GM19023 (cell line): ENCODE data around the gene CCDC83.
"Not testable (repeated sequence)": the region's sequence is repeated elsewhere in the genome, so short reads cannot be mapped to it uniquely, and the experiment has no call there.

Experiments
- ATAC-seq: cut with Tn5 transposase; IDR thresholded peaks from one replicate; pipeline ENCODE4 v1.9.1; 2021; ENCODE audit warnings: mild to moderate bottlenecking, moderate library complexity; ENCODE audit not compliant: unreplicated experiment

Gene CCDC83

GRCh38 chr11:85886089-85887056 lies 31.2 kb downstream of the CCDC83 start:
- no peak for ATAC-seq

GRCh38 chr11:85889108-85889507 lies 33.9 kb downstream of the CCDC83 start:
- ATAC-seq = no peak

GRCh38 chr11:85889676-85890579 lies 34.7 kb downstream of the CCDC83 start:
- ATAC-seq = no peak

- no peak for ATAC-seq
Measured at GRCh38 chr11:85893395-85893794, 38.2 kb downstream of the CCDC83 start.

- no peak for ATAC-seq
Measured at GRCh38 chr11:85896876-85897275, 41.7 kb downstream of the CCDC83 start.

GRCh38 chr11:85898456-85898855 lies 43.3 kb downstream of the CCDC83 start:
- ATAC-seq = no peak

- ATAC-seq = no peak
Measured at GRCh38 chr11:85902353-85902752, 47.2 kb downstream of the CCDC83 start.

GRCh38 chr11:85903406-85903805 lies 48.2 kb downstream of the CCDC83 start:
- no peak for ATAC-seq

GRCh38 chr11:85903811-85904210 lies 48.6 kb downstream of the CCDC83 start:
- no peak for ATAC-seq

GRCh38 chr11:85912414-85912813 lies 57.2 kb downstream of the CCDC83 start:
- ATAC-seq = no peak

- ATAC-seq = no peak
Measured at GRCh38 chr11:85913513-85913912, 58.3 kb downstream of the CCDC83 start.

GRCh38 chr11:85914425-85914824 lies 59.2 kb downstream of the CCDC83 start:
- ATAC-seq = no peak

GRCh38 chr11:85918910-85919794 lies 64.0 kb downstream of the CCDC83 start:
- no peak for ATAC-seq

GRCh38 chr11:85922367-85922766 lies 67.2 kb downstream of the CCDC83 start:
- ATAC-seq = peak; percentile 70

- ATAC-seq = no peak
Measured at GRCh38 chr11:85923455-85923854, 68.3 kb downstream of the CCDC83 start.

- not testable (repeated sequence) for ATAC-seq
Measured at GRCh38 chr11:85926653-85927214, 71.6 kb downstream of the CCDC83 start.

- ATAC-seq = no peak
Measured at GRCh38 chr11:85930879-85931366, 75.7 kb downstream of the CCDC83 start.

GRCh38 chr11:85934596-85935169 lies 79.5 kb downstream of the CCDC83 start:
- no peak for ATAC-seq

- no peak for ATAC-seq
Measured at GRCh38 chr11:85935751-85936150, 80.6 kb downstream of the CCDC83 start.

- ATAC-seq = no peak
Measured at GRCh38 chr11:85937835-85938234, 82.7 kb downstream of the CCDC83 start.
